Measurements from ENCODE around the gene KRTAP5-1.

Gene KRTAP5-1

GRCh38 chr11:1574933-1575242 is 10.2 kb downstream of the KRTAP5-1 start:
- no peak overlapping the region for H3K4me3 ChIP-seq (ENCODE audit: control insufficient read depth, low read depth, low read length)
- TF ChIP-seq CTCF (conservative IDR thresholded peaks at IDR 0.05; ENCODE audit: control insufficient read depth, insufficient read depth, low read depth, low read length): no peak
- DNase-seq (ENCODE audit: low read depth): no peak

- no peak overlapping the region for H3K4me3 ChIP-seq (ENCODE audit: control insufficient read depth, low read depth, low read length)
These were observed 10.7 kb downstream of the KRTAP5-1 start for GRCh38 chr11:1574238-1574932.

GRCh38 chr11:1573903-1574237 is 11.2 kb downstream of the KRTAP5-1 start:
- DNase-seq (ENCODE audit: low read depth): no peak
- TF ChIP-seq CTCF (conservative IDR thresholded peaks at IDR 0.05; ENCODE audit: control insufficient read depth, insufficient read depth, low read depth, low read length): no peak
- no peak overlapping the region for H3K4me3 ChIP-seq (ENCODE audit: control insufficient read depth, low read depth, low read length)

More at GRCh38 chr11:1574238-1574932, 10.7 kb downstream of the KRTAP5-1 start:
- TF ChIP-seq CTCF (conservative IDR thresholded peaks at IDR 0.05; ENCODE audit: control insufficient read depth, insufficient read depth, low read depth, low read length): peak; percentile 42
- DNase-seq (ENCODE audit: low read depth): peak; percentile 17

- DNase-seq (ENCODE audit: low read depth): no peak
- H3K4me3 ChIP-seq (ENCODE audit: control insufficient read depth, low read depth, low read length): no peak overlapping the region
- no peak for TF ChIP-seq CTCF (conservative IDR thresholded peaks at IDR 0.05; ENCODE audit: control insufficient read depth, insufficient read depth, low read depth, low read length)
These were observed 11.8 kb downstream of the KRTAP5-1 start for GRCh38 chr11:1573077-1573902.

- TF ChIP-seq CTCF (conservative IDR thresholded peaks at IDR 0.05; ENCODE audit: control insufficient read depth, insufficient read depth, low read depth, low read length): no peak
- DNase-seq (ENCODE audit: low read depth): peak; percentile 61
- H3K4me3 ChIP-seq (ENCODE audit: control insufficient read depth, low read depth, low read length): no peak within 1 kb of the TSS
These were observed 12.6 kb downstream of the KRTAP5-1 start, which contains the start of gene DUSP8 for GRCh38 chr11:1572197-1573076. Gene DUSP8, minus strand, starts transcription at chr11:1572271. Its CDS starts 6,445 bp downstream, at chr11:1565826.

GRCh38 chr11:1571760-1572196 is 13.3 kb downstream of the KRTAP5-1 start:
- no peak for TF ChIP-seq CTCF (conservative IDR thresholded peaks at IDR 0.05; ENCODE audit: control insufficient read depth, insufficient read depth, low read depth, low read length)
- no peak for DNase-seq (ENCODE audit: low read depth)
- H3K4me3 ChIP-seq (ENCODE audit: control insufficient read depth, low read depth, low read length): no peak overlapping the region

Measured in fibroblast of mammary gland (primary cell).